Measurements from ENCODE around the gene ERC1. TPM values are rescaled to one million over a fixed set of nuclear protein-coding genes. Genes with fewer than 3 reads are reported as not detected.

ERC1 gene
- total RNA-seq, 1 experiment from 2014 or later, result 40.4 TPM

- POLR2A ChIA-PET, result no interaction called here
- no peak for ATAC-seq
- Histone ChIP-seq H3K27me3 (ENCODE audit: control insufficient read depth, insufficient read depth, low read length) (no peaks in the 10 kb centered on the region), H3K36me3 (ENCODE audit: control insufficient read depth, insufficient read depth, low read length) (no peaks in the 10 kb centered on the region), H3K4me1 (ENCODE audit: control insufficient read depth, insufficient read depth, low read length) (peaks cover 6% of the 10 kb centered on the region; the same call in 1 of the 2 replicates), H3K9me3 (ENCODE audit: control insufficient read depth, insufficient read depth, low read depth, low read length) (no peaks in the 10 kb centered on the region), H3K27ac (ENCODE audit: low read length) (no peak overlapping the region), H3K4me3 (ENCODE audit: low read depth in 2 of 2, low read length in 2 of 2) (no peak overlapping the region)
- CTCF ChIA-PET, result no interaction called here
- intact Hi-C loops (cut with micrococcal nuclease; ENCODE audit: unreplicated experiment), result no loop called here
- no peak for DNase-seq (ENCODE audit: low read depth, low spot score)
- in situ Hi-C loops (cut with HindIII; ENCODE audit: low pct_unique_long_range_greater_than_20kb, low sequenced_read_pairs), result no loop called here
- TF ChIP-seq POLR2AphosphoS5 (IDR thresholded peaks at IDR 0.05; ENCODE audit: low read depth, low read length) (no peak), REST (IDR thresholded peaks at IDR 0.05; ENCODE audit: insufficient read depth in 1 of 2, low read depth in 2 of 2, low read length in 1 of 2) (no peak), SIN3A (IDR thresholded peaks at IDR 0.05; ENCODE audit: borderline replicate concordance, insufficient read depth, low read depth, low read length) (no peak), CTCF (IDR thresholded peaks at IDR 0.05) (no peak), TCF7L2 (IDR thresholded peaks at IDR 0.05; ENCODE audit: low read depth, low read length) (no peak)
- no TSS peak for BruUV-seq (replicated peaks)
Measured at GRCh38 chr12:1011091-1011490, 20.1 kb downstream of the ERC1 start.

GRCh38 chr12:1013618-1014489 is 22.8 kb downstream of the ERC1 start:
- no peak overlapping the region for H3K4me3 ChIP-seq (ENCODE audit: low read depth in 2 of 2, low read length in 2 of 2)
- H3K9me3 ChIP-seq (ENCODE audit: control insufficient read depth, insufficient read depth, low read depth, low read length), result no peaks in the 10 kb centered on the region
- H3K4me1 ChIP-seq (ENCODE audit: control insufficient read depth, insufficient read depth, low read length), result peaks cover 6% of the 10 kb centered on the region; the same call in 1 of the 2 replicates
- in situ Hi-C loops (cut with HindIII; ENCODE audit: low pct_unique_long_range_greater_than_20kb, low sequenced_read_pairs), result no loop called here
- DNase-seq (ENCODE audit: low read depth, low spot score) (no peak), ATAC-seq (peak; percentile 82; the same call in 1 of the 2 replicates)
- intact Hi-C loops (cut with micrococcal nuclease; ENCODE audit: unreplicated experiment), result no loop called here
- TF ChIP-seq POLR2AphosphoS5 (IDR thresholded peaks at IDR 0.05; ENCODE audit: low read depth, low read length), result no peak
- ChIA-PET CTCF (no interaction called here), POLR2A (no interaction called here)
- BruUV-seq (replicated peaks), result no TSS peak
- H3K27me3 ChIP-seq (ENCODE audit: control insufficient read depth, insufficient read depth, low read length), result no peaks in the 10 kb centered on the region
- peak overlapping the region; percentile 34 for H3K27ac ChIP-seq (ENCODE audit: low read length)
- no peaks in the 10 kb centered on the region for H3K36me3 ChIP-seq (ENCODE audit: control insufficient read depth, insufficient read depth, low read length)

- no peak overlapping the region for H3K4me3 ChIP-seq (ENCODE audit: low read depth in 2 of 2, low read length in 2 of 2)
- POLR2A ChIA-PET, result no interaction called here
- H3K9me3 ChIP-seq (ENCODE audit: control insufficient read depth, insufficient read depth, low read depth, low read length), result no peaks in the 10 kb centered on the region
- ATAC-seq (no peak), DNase-seq (ENCODE audit: low read depth, low spot score) (no peak)
- no peak for TF ChIP-seq REST (IDR thresholded peaks at IDR 0.05; ENCODE audit: insufficient read depth in 1 of 2, low read depth in 2 of 2, low read length in 1 of 2)
- no TSS peak for BruUV-seq (replicated peaks)
- H3K4me1 ChIP-seq (ENCODE audit: control insufficient read depth, insufficient read depth, low read length), result no peaks in the 10 kb centered on the region; the same call in 1 of the 2 replicates
- intact Hi-C loops (cut with micrococcal nuclease; ENCODE audit: unreplicated experiment) (no loop called here), in situ Hi-C loops (cut with HindIII; ENCODE audit: low pct_unique_long_range_greater_than_20kb, low sequenced_read_pairs) (no loop called here)
- no peaks in the 10 kb centered on the region for H3K36me3 ChIP-seq (ENCODE audit: control insufficient read depth, insufficient read depth, low read length)
- CTCF ChIA-PET, result no interaction called here
- H3K27me3 ChIP-seq (ENCODE audit: control insufficient read depth, insufficient read depth, low read length), result no peaks in the 10 kb centered on the region
- H3K27ac ChIP-seq (ENCODE audit: low read length), result no peak overlapping the region
Measured at GRCh38 chr12:1019283-1019682, 28.3 kb downstream of the ERC1 start.
